Measurements from ENCODE around the gene LGI2. TPM values are rescaled to one million over a fixed set of nuclear protein-coding genes. Genes with fewer than 3 reads are reported as not detected.

The LGI2 gene
- polyA plus RNA-seq, 1 donor (not counting 4 experiments of a cell fraction or from before 2014, with no cell fraction given) = 0.69 TPM

GRCh38 chr4:24991015-24991414 is 39.7 kb downstream of the LGI2 start:
- Histone ChIP-seq H3K4me3 (ENCODE audit: control insufficient read depth in 2 of 3, extremely low read depth in 1 of 3, insufficient read depth in 2 of 3, low read depth in 1 of 3, low read length in 3 of 3) (no peak overlapping the region), H3K27ac (ENCODE audit: control insufficient read depth, insufficient read depth, low read length) (no peak overlapping the region), H4K20me1 (ENCODE audit: control insufficient read depth, extremely low read depth, insufficient read depth, low read length) (no peaks in the 10 kb centered on the region), H3K9me3 (ENCODE audit: control insufficient read depth, low read depth, low read length) (no peaks in the 10 kb centered on the region), H3K4me2 (ENCODE audit: control insufficient read depth, extremely low read depth, insufficient read depth, low read depth, low read length) (no peak overlapping the region), H3K9ac (ENCODE audit: control insufficient read depth, extremely low read depth, insufficient read depth, low read length) (no peak overlapping the region), H3K27me3 (ENCODE audit: control insufficient read depth, extremely low read depth, insufficient read depth, low read length) (peaks cover 3% of the 10 kb centered on the region), H3K4me1 (ENCODE audit: control insufficient read depth, extremely low read depth, insufficient read depth, low read length) (no peaks in the 10 kb centered on the region), H3K9me1 (ENCODE audit: control insufficient read depth, extremely low read depth, insufficient read depth, low read length) (no peaks in the 10 kb centered on the region), H2AFZ (ENCODE audit: control insufficient read depth, low read length) (no peak overlapping the region), H3K79me2 (ENCODE audit: control insufficient read depth, insufficient read depth, low read length) (no peaks in the 10 kb centered on the region), H3K36me3 (ENCODE audit: control insufficient read depth in 2 of 2, extremely low read depth in 1 of 2, insufficient read depth in 2 of 2, low read length in 2 of 2) (no peaks in the 10 kb centered on the region)
- FAIRE-seq (no peak), DNase-seq (ENCODE audit: low read depth, low spot score) (no peak)
- TF ChIP-seq CTCF (optimal IDR thresholded peaks at IDR 0.05 in 1 of 3, IDR thresholded peaks at IDR 0.05 in 1 of 3, conservative IDR thresholded peaks at IDR 0.05 in 1 of 3; ENCODE audit: extremely low read depth in 1 of 3, insufficient read depth in 2 of 3, low read length in 3 of 3) (no peak), EZH2 (IDR thresholded peaks at IDR 0.05; ENCODE audit: low read length) (no peak)
- dilution Hi-C loops (cut with MboI; ENCODE audit: extremely low pct_ligation_motif_present, low sequenced_read_pairs) = no loop called here

GRCh38 chr4:24989327-24989726 is 41.4 kb downstream of the LGI2 start:
- no peak overlapping the region for H3K4me2 ChIP-seq (ENCODE audit: control insufficient read depth, extremely low read depth, insufficient read depth, low read depth, low read length)
- no peak overlapping the region for H3K9ac ChIP-seq (ENCODE audit: control insufficient read depth, extremely low read depth, insufficient read depth, low read length)
- no peak for DNase-seq (ENCODE audit: low read depth, low spot score)
- H3K36me3 ChIP-seq (ENCODE audit: control insufficient read depth in 2 of 2, extremely low read depth in 1 of 2, insufficient read depth in 2 of 2, low read length in 2 of 2) = no peaks in the 10 kb centered on the region
- H2AFZ ChIP-seq (ENCODE audit: control insufficient read depth, low read length) = no peak overlapping the region
- no peaks in the 10 kb centered on the region for H3K4me1 ChIP-seq (ENCODE audit: control insufficient read depth, extremely low read depth, insufficient read depth, low read length)
- no peaks in the 10 kb centered on the region for H3K9me1 ChIP-seq (ENCODE audit: control insufficient read depth, extremely low read depth, insufficient read depth, low read length)
- dilution Hi-C loops (cut with MboI; ENCODE audit: extremely low pct_ligation_motif_present, low sequenced_read_pairs) = no loop called here
- H3K27ac ChIP-seq (ENCODE audit: control insufficient read depth, insufficient read depth, low read length) = no peak overlapping the region
- TF ChIP-seq CTCF (optimal IDR thresholded peaks at IDR 0.05 in 1 of 3, IDR thresholded peaks at IDR 0.05 in 1 of 3, conservative IDR thresholded peaks at IDR 0.05 in 1 of 3; ENCODE audit: extremely low read depth in 1 of 3, insufficient read depth in 2 of 3, low read length in 3 of 3) (no peak), EZH2 (IDR thresholded peaks at IDR 0.05; ENCODE audit: low read length) (no peak)
- FAIRE-seq = no peak
- no peaks in the 10 kb centered on the region for H3K9me3 ChIP-seq (ENCODE audit: control insufficient read depth, low read depth, low read length)
- peaks cover 3% of the 10 kb centered on the region for H3K27me3 ChIP-seq (ENCODE audit: control insufficient read depth, extremely low read depth, insufficient read depth, low read length)
- no peaks in the 10 kb centered on the region for H3K79me2 ChIP-seq (ENCODE audit: control insufficient read depth, insufficient read depth, low read length)
- H4K20me1 ChIP-seq (ENCODE audit: control insufficient read depth, extremely low read depth, insufficient read depth, low read length) = no peaks in the 10 kb centered on the region
- no peak overlapping the region for H3K4me3 ChIP-seq (ENCODE audit: control insufficient read depth in 2 of 3, extremely low read depth in 1 of 3, insufficient read depth in 2 of 3, low read depth in 1 of 3, low read length in 3 of 3)
